Esophagus squamous epithelium (tissue), 5 donors: Measurements from ENCODE around the gene MTMR3. TPM values are rescaled to one million over a fixed set of nuclear protein-coding genes. Genes with fewer than 3 reads are reported as not detected.

Experiments used
- DNase-seq: peaks from one replicate; lab custom pipeline; 2025; lab: John Stamatoyannopoulos, UW
- H3K27ac ChIP-seq, 4 donors: fragments of 200-600 bp; sonication (generic); one replicate each; pipeline ENCODE4 v1.5.1; 2016 to 2019; ENCODE audit warnings: mild to moderate bottlenecking in 1 of 4
- H3K27me3 ChIP-seq, 4 donors: fragments of 200-600 bp; sonication (generic); 1 replicate in 3 of 4; 2 replicates in 1 of 4; pipeline versions ENCODE4 v1.5.1 to v1.6.0; 2017 to 2021; ENCODE audit warnings: antibody characterized with exemption in 1 of 4
- H3K36me3 ChIP-seq, 3 donors: fragments of 200-600 bp; sonication (generic); one replicate each; pipeline ENCODE4 v1.5.1; 2016 to 2019
- H3K4me1 ChIP-seq, 3 donors: fragments of 200-600 bp; sonication (generic); one replicate each; pipeline ENCODE4 v1.5.1; 2017 to 2019
- H3K4me3 ChIP-seq, 4 donors: fragments of 200-600 bp; sonication (generic); 1 replicate in 3 of 4; 2 replicates in 1 of 4; pipeline ENCODE4 v1.5.1; 2016 to 2019; ENCODE audit warnings: mild to moderate bottlenecking in 2 of 4, moderate library complexity in 1 of 4
- H3K9me3 ChIP-seq, 3 donors: fragments of 200-600 bp; sonication (generic); one replicate each; pipeline ENCODE4 v1.5.1; 2016 to 2019
- CTCF ChIP-seq, 6 experiments: fragments of 450-650 bp in 4 of 6; fragments of 200-600 bp in 2 of 6; sonication (generic) in 2 of 6; IDR thresholded peaks; one replicate each; pipeline ENCODE4 v1.5.1; 2016 to 2019; ENCODE audit warnings: antibody characterized with exemption in 6 of 6, mild to moderate bottlenecking in 4 of 6, moderate library complexity in 4 of 6
- POLR2A ChIP-seq, 4 donors: fragments of 450-650 bp; IDR thresholded peaks; one replicate each; pipeline ENCODE4 v1.6.1; 2017; ENCODE audit warnings: antibody characterized with exemption in 4 of 4, mild to moderate bottlenecking in 4 of 4, moderate library complexity in 3 of 4
- WGBS, 2 donors: methylation state at CpG; one replicate each; pipeline ENCODE4 v1.1.5; 2018; 5-methylcytosine and 5-hydroxymethylcytosine counted together
- intact Hi-C: fragments of 100-400 bp; cut with DNase I; formaldehyde crosslinking; loops from one replicate; pipeline ENCODE4 v1.15.0; 2022
- total RNA-seq, 4 donors: library from RNA; depleted of rRNA; stranded (reverse); fragments of >200 nt; gene quantifications; one replicate each; pipeline ENCODE4 v1.1.0, GENCODE V29; 2016
- donor health status: DM: yes; HTN: yes; CAD: no.

The MTMR3 gene
- total RNA-seq, 4 donors from 2014 or later: 34.9 to 63.1 (median 38.4) TPM

GRCh38 chr22:29901354-29901753 is 18.4 kb downstream of the MTMR3 start:
- H3K4me1 ChIP-seq: peaks cover 0 to 28% (median 0%) of the 10 kb centered on the region in 3 donors
- TF ChIP-seq POLR2A (IDR thresholded peaks at IDR 0.05): no peak
- H3K27ac ChIP-seq: no peak overlapping the region
- no peak overlapping the region for H3K4me3 ChIP-seq
- no peaks in the 10 kb centered on the region for H3K9me3 ChIP-seq
- 84 to 96% methylated on average over 1 of the region's 1 CpG for WGBS, 2 donors
- no peaks in the 10 kb centered on the region for H3K36me3 ChIP-seq
- intact Hi-C loops: no loop called here
- no peak for DNase-seq
- no peaks in the 10 kb centered on the region for H3K27me3 ChIP-seq

DNA sequence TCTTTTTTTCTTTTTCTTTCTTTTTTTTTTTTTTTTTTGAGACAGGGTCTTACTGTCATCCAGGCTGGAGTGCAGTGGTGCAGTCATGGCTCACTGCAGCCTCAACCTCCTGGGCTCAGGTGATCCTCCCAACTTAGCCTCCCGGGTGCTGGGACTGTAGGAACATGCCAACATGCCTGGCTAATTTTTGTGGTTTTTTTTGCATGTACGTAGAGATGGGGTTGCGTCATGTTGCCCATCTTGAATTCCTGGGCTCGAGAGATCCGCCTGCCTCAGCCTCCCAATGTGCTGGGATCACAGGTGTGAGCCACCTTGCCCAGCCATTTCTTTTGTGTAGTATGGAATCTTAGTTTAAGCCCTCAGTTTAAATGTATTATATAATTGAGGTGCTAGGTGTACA is 20.4 kb downstream of the MTMR3 start:
- Histone ChIP-seq H3K9me3 (no peaks in the 10 kb centered on the region), H3K27me3 (no peaks in the 10 kb centered on the region), H3K4me1 (peaks cover 14 to 44% (median 16%) of the 10 kb centered on the region in 3 donors), H3K27ac (no peak overlapping the region), H3K36me3 (no peaks in the 10 kb centered on the region), H3K4me3 (no peak overlapping the region)
- no peak for TF ChIP-seq POLR2A (IDR thresholded peaks at IDR 0.05)
- TF ChIP-seq CTCF (IDR thresholded peaks at IDR 0.05): no peak
- intact Hi-C loops: no loop called here
- no peak for DNase-seq
- 83 to 86% methylated on average over 3 to 5 of the region's 5 CpGs for WGBS, 2 donors

GRCh38 chr22:29904020-29904419 is 21.0 kb downstream of the MTMR3 start:
- no peaks in the 10 kb centered on the region for H3K27me3 ChIP-seq
- intact Hi-C loops: no loop called here
- H3K4me3 ChIP-seq: no peak overlapping the region
- no peak for DNase-seq
- H3K4me1 ChIP-seq: peaks cover 15 to 50% (median 16%) of the 10 kb centered on the region in 3 donors
- WGBS, 2 donors: 60 to 77% methylated on average over 3 of the region's 3 CpGs
- no peak overlapping the region for H3K27ac ChIP-seq
- H3K36me3 ChIP-seq: no peaks in the 10 kb centered on the region
- TF ChIP-seq CTCF (IDR thresholded peaks at IDR 0.05): no peak
- TF ChIP-seq POLR2A (IDR thresholded peaks at IDR 0.05): no peak
- H3K9me3 ChIP-seq: no peaks in the 10 kb centered on the region

- TF ChIP-seq CTCF (IDR thresholded peaks at IDR 0.05) (no peak), POLR2A (IDR thresholded peaks at IDR 0.05) (no peak)
- Histone ChIP-seq H3K4me1 (peaks cover 15 to 56% (median 28%) of the 10 kb centered on the region in 3 donors), H3K36me3 (no peaks in the 10 kb centered on the region), H3K27ac (peak overlapping the region; percentile 31 to 66 (median 46)), H3K4me3 (no peak overlapping the region), H3K9me3 (no peaks in the 10 kb centered on the region), H3K27me3 (no peaks in the 10 kb centered on the region)
- intact Hi-C loops: no loop called here
- 26 to 38% methylated on average over 5 of the region's 5 CpGs for WGBS, 2 donors
- no peak for DNase-seq
These were observed 25.0 kb downstream of the MTMR3 start for GRCh38 chr22:29907753-29908515.

- Histone ChIP-seq H3K9me3 (no peaks in the 10 kb centered on the region), H3K4me3 (no peak overlapping the region), H3K4me1 (peaks cover 11 to 72% (median 49%) of the 10 kb centered on the region in 3 donors), H3K36me3 (no peaks in the 10 kb centered on the region), H3K27ac (no peak overlapping the region), H3K27me3 (no peaks in the 10 kb centered on the region)
- intact Hi-C loops: no loop called here
- WGBS, 2 donors: 89 to 93% methylated on average over 4 of the region's 4 CpGs
- DNase-seq: no peak
- no peak for TF ChIP-seq POLR2A (IDR thresholded peaks at IDR 0.05)
- TF ChIP-seq CTCF (IDR thresholded peaks at IDR 0.05): no peak
These were observed 29.2 kb downstream of the MTMR3 start for GRCh38 chr22:29912141-29912540.
